Measurements from ENCODE around the gene NSMCE1.

The NSMCE1 gene

GRCh38 chr16:27245276-27246172 is 23.0 kb downstream of the NSMCE1 start:
- peak; percentile 53 to 57 (median 56) for DNase-seq (ENCODE audit: low read depth in 2 of 3, low spot score in 1 of 3)

- DNase-seq (ENCODE audit: low read depth in 2 of 3, low spot score in 1 of 3), result no peak
These were observed 24.2 kb downstream of the NSMCE1 start for GRCh38 chr16:27244363-27244755.

- no peak for DNase-seq (ENCODE audit: low read depth in 2 of 3, low spot score in 1 of 3)
These were observed 24.7 kb downstream of the NSMCE1 start for GRCh38 chr16:27243725-27244362.

GRCh38 chr16:27242868-27243590 is 25.5 kb downstream of the NSMCE1 start:
- no peak for DNase-seq (ENCODE audit: low read depth in 2 of 3, low spot score in 1 of 3)

- DNase-seq (ENCODE audit: low read depth in 2 of 3, low spot score in 1 of 3), result no peak
These were observed 26.2 kb downstream of the NSMCE1 start for GRCh38 chr16:27242398-27242797.

GRCh38 chr16:27241658-27242057 is 26.9 kb downstream of the NSMCE1 start:
- DNase-seq (ENCODE audit: low read depth in 2 of 3, low spot score in 1 of 3), result no peak

- no peak for DNase-seq (ENCODE audit: low read depth in 2 of 3, low spot score in 1 of 3)
These were observed 27.5 kb downstream of the NSMCE1 start for GRCh38 chr16:27240948-27241531.

GRCh38 chr16:27239906-27240655 is 28.5 kb downstream of the NSMCE1 start:
- no peak for DNase-seq (ENCODE audit: low read depth in 2 of 3, low spot score in 1 of 3)

GRCh38 chr16:27239026-27239425 is 29.5 kb downstream of the NSMCE1 start:
- no peak for DNase-seq (ENCODE audit: low read depth in 2 of 3, low spot score in 1 of 3)

- DNase-seq (ENCODE audit: low read depth in 2 of 3, low spot score in 1 of 3), result no peak
These were observed 30.0 kb downstream of the NSMCE1 start for GRCh38 chr16:27238591-27238990.

GRCh38 chr16:27238016-27238587 is 30.5 kb downstream of the NSMCE1 start:
- DNase-seq (ENCODE audit: low read depth in 2 of 3, low spot score in 1 of 3), result peak in 1 of 3 donors; percentile 26

GRCh38 chr16:27237219-27238015 is 31.2 kb downstream of the NSMCE1 start:
- peak; percentile 69 to 84 (median 75) for DNase-seq (ENCODE audit: low read depth in 2 of 3, low spot score in 1 of 3)

GRCh38 chr16:27236635-27237218 is 31.8 kb downstream of the NSMCE1 start:
- DNase-seq (ENCODE audit: low read depth in 2 of 3, low spot score in 1 of 3), result no peak

- no peak for DNase-seq (ENCODE audit: low read depth in 2 of 3, low spot score in 1 of 3)
These were observed 32.7 kb downstream of the NSMCE1 start for GRCh38 chr16:27235938-27236245.

GRCh38 chr16:27235055-27235937 is 33.3 kb downstream of the NSMCE1 start:
- peak; percentile 63 to 77 (median 71) for DNase-seq (ENCODE audit: low read depth in 2 of 3, low spot score in 1 of 3)

GRCh38 chr16:27234603-27235002 is 34.0 kb downstream of the NSMCE1 start:
- DNase-seq (ENCODE audit: low read depth in 2 of 3, low spot score in 1 of 3), result no peak

- DNase-seq (ENCODE audit: low read depth in 2 of 3, low spot score in 1 of 3), result no peak
These were observed 34.4 kb downstream of the NSMCE1 start for GRCh38 chr16:27234171-27234570.

- DNase-seq (ENCODE audit: low read depth in 2 of 3, low spot score in 1 of 3), result no peak
These were observed 34.8 kb downstream of the NSMCE1 start for GRCh38 chr16:27233731-27234130.

Data from stimulated activated CD4-positive, alpha-beta T cell treated with anti-CD3 and anti-CD28 coated beads, Interleukin-12 subunit alpha, Interleukin-12 subunit beta, amount 100 ng/mL, for 48 hours (primary cell).